H9 (cell line): Measurements from ENCODE around the gene MRC2. TPM values are rescaled to one million over a fixed set of nuclear protein-coding genes. Genes with fewer than 3 reads are reported as not detected.

ENCODE experiments used
- DNase-seq: peaks from one replicate; pipeline ENCODE4 v3.0.0-alpha.2; 2017
- H2AFZ ChIP-seq: one replicate; pipeline ENCODE4 v1.6.1; 2013; ENCODE audit warnings: mild to moderate bottlenecking, low read length, control low read depth, moderate library complexity
- H2AK5ac ChIP-seq: 2 replicates; pipeline ENCODE4 v1.6.1; 2013; ENCODE audit warnings: low read length, control low read depth, mixed read lengths; ENCODE audit not compliant: insufficient read length
- H2BK120ac ChIP-seq: one replicate; pipeline ENCODE4 v1.6.1; 2013; ENCODE audit warnings: low read depth, mild to moderate bottlenecking, low read length, control low read depth, inconsistent platforms; ENCODE audit not compliant: poor library complexity, severe bottlenecking
- H2BK12ac ChIP-seq: 2 replicates; pipeline ENCODE4 v1.6.1; 2013; ENCODE audit warnings: low read length, control low read depth, mixed read lengths, low read depth; ENCODE audit not compliant: insufficient read length
- H2BK15ac ChIP-seq: 2 replicates; pipeline ENCODE4 v1.6.1; 2013; ENCODE audit warnings: low read depth, low read length, control low read depth
- H2BK20ac ChIP-seq: one replicate; pipeline ENCODE4 v1.6.1; 2013; ENCODE audit warnings: low read depth, mild to moderate bottlenecking, low read length, control low read depth, inconsistent platforms; ENCODE audit not compliant: poor library complexity, severe bottlenecking
- H2BK5ac ChIP-seq: 2 replicates; pipeline ENCODE4 v1.6.1; 2013; ENCODE audit warnings: low read length, control low read depth, mixed read lengths; ENCODE audit not compliant: insufficient read length
- H3K14ac ChIP-seq: 2 replicates; pipeline ENCODE4 v1.6.1; 2013; ENCODE audit warnings: low read length, control low read depth; ENCODE audit not compliant: insufficient read depth
- H3K18ac ChIP-seq: 2 replicates; pipeline ENCODE4 v1.6.1; 2013; ENCODE audit warnings: low read depth, mild to moderate bottlenecking, mixed read lengths, low read length, control low read depth; ENCODE audit not compliant: insufficient read length
- H3K23ac ChIP-seq: 2 replicates; pipeline ENCODE4 v1.6.1; 2013; ENCODE audit warnings: low read length, control low read depth, mixed read lengths, low read depth; ENCODE audit not compliant: insufficient read length
- H3K23me2 ChIP-seq: 2 replicates; pipeline ENCODE4 v1.6.1; 2013; ENCODE audit warnings: low read depth, mild to moderate bottlenecking, mixed read lengths, low read length, control low read depth; ENCODE audit not compliant: insufficient read length, poor library complexity, severe bottlenecking
- H3K27ac ChIP-seq: 2 replicates; pipeline ENCODE4 v1.5.1; 2013; ENCODE audit warnings: low read length, control low read depth, mixed read lengths, low read depth; ENCODE audit not compliant: insufficient read length
- H3K27me3 ChIP-seq: 2 replicates; pipeline ENCODE4 v1.6.1; 2013; ENCODE audit warnings: low read length, control low read depth, inconsistent platforms; ENCODE audit not compliant: insufficient read depth
- H3K4ac ChIP-seq: 2 replicates; pipeline ENCODE4 v1.6.1; 2013; ENCODE audit warnings: low read depth, mild to moderate bottlenecking, control low read depth, inconsistent platforms, low read length, moderate library complexity
- H3K4me1 ChIP-seq: 2 replicates; pipeline ENCODE4 v1.6.1; 2013; ENCODE audit warnings: low read length, control low read depth, inconsistent platforms; ENCODE audit not compliant: insufficient read depth
- H3K4me2 ChIP-seq: 2 replicates; pipeline ENCODE4 v1.6.1; 2013; ENCODE audit warnings: low read length, control low read depth, mixed read lengths; ENCODE audit not compliant: insufficient read length, insufficient read depth
- H3K56ac ChIP-seq: 2 replicates; pipeline ENCODE4 v1.6.1; 2013; ENCODE audit warnings: low read depth, mild to moderate bottlenecking, mixed read lengths, low read length, control low read depth; ENCODE audit not compliant: insufficient read length
- H3K79me1 ChIP-seq: 2 replicates; pipeline ENCODE4 v1.6.1; 2013; ENCODE audit warnings: low read depth, mild to moderate bottlenecking, moderate library complexity, low read length, control low read depth, inconsistent platforms; ENCODE audit not compliant: insufficient read depth, poor library complexity, severe bottlenecking
- H3K79me2 ChIP-seq: 2 replicates; pipeline ENCODE4 v1.6.1; 2013; ENCODE audit warnings: low read length, control low read depth, inconsistent platforms; ENCODE audit not compliant: insufficient read depth
- H3K9ac ChIP-seq: 2 replicates; pipeline ENCODE4 v1.6.1; 2013; ENCODE audit warnings: low read length, control low read depth, mixed read lengths; ENCODE audit not compliant: insufficient read length; ENCODE audit errors: extremely low read depth
- H3K9me3 ChIP-seq: one replicate; pipeline ENCODE4 v1.6.1; 2013; ENCODE audit warnings: low read depth, low read length, inconsistent platforms; ENCODE audit not compliant: control insufficient read depth
- H3T11ph ChIP-seq: one replicate; pipeline ENCODE4 v1.6.1; 2013; ENCODE audit warnings: mild to moderate bottlenecking, low read length, control low read depth, inconsistent platforms
- H4K20me1 ChIP-seq: one replicate; pipeline ENCODE4 v1.6.1; 2013; ENCODE audit not compliant: control insufficient read depth, insufficient read length, insufficient read depth
- H4K5ac ChIP-seq: 2 replicates; pipeline ENCODE4 v1.6.1; 2013; ENCODE audit warnings: low read depth, mild to moderate bottlenecking, mixed read lengths, low read length, control low read depth; ENCODE audit not compliant: insufficient read length
- H4K8ac ChIP-seq: replicated peaks from 2 replicates; pipeline ENCODE4 v1.6.1; 2013; ENCODE audit warnings: low read length, control low read depth, mixed read lengths, low read depth; ENCODE audit not compliant: insufficient read length
- H4K91ac ChIP-seq: 2 replicates; pipeline ENCODE4 v1.6.1; 2013; ENCODE audit warnings: low read depth, mild to moderate bottlenecking, moderate library complexity, mixed read lengths, low read length, control low read depth; ENCODE audit not compliant: insufficient read length
- H3K27ac Mint-ChIP-seq, 3 experiments: 2 replicates in 2 of 3; 3 replicates in 1 of 3; pipeline ENCODE4 v1.8.0; 2020 to 2021; ENCODE audit warnings: mixed read lengths in 3 of 3, mild to moderate bottlenecking in 1 of 3, moderate library complexity in 1 of 3
- H3K27me3 Mint-ChIP-seq: 2 replicates; pipeline ENCODE4 v1.8.0; 2021; ENCODE audit warnings: low read depth, mild to moderate bottlenecking, moderate library complexity, mixed read lengths
- H3K36me3 Mint-ChIP-seq, 3 experiments: 2 replicates in 2 of 3; 3 replicates in 1 of 3; pipeline ENCODE4 v1.8.0; 2020 to 2021; ENCODE audit warnings: low read depth in 3 of 3, mixed read lengths in 3 of 3; ENCODE audit not compliant: insufficient read depth in 1 of 3
- H3K4me1 Mint-ChIP-seq, 2 experiments: 2 replicates each; pipeline ENCODE4 v1.8.0; 2020; ENCODE audit warnings: mixed read lengths in 2 of 2
- H3K4me3 Mint-ChIP-seq, 2 experiments: 2 replicates in 1 of 2; 3 replicates in 1 of 2; pipeline ENCODE4 v1.8.0; 2020 to 2021; ENCODE audit warnings: mild to moderate bottlenecking in 2 of 2, mixed read lengths in 2 of 2, moderate library complexity in 1 of 2
- H3K9me3 Mint-ChIP-seq, 2 experiments: 2 replicates in 1 of 2; 3 replicates in 1 of 2; pipeline ENCODE4 v1.8.0; 2020; ENCODE audit warnings: mild to moderate bottlenecking in 2 of 2, mixed read lengths in 2 of 2, moderate library complexity in 1 of 2
- CTCF ChIP-seq: fragments of 200-600 bp; sonication (generic); conservative IDR thresholded peaks from 3 replicates; pipeline ENCODE4 v1.8.0; 2021; ENCODE audit warnings: antibody characterized with exemption, mild to moderate bottlenecking
- WGBS: extraction: QIAGEN DNeasy Blood & Tissue Kit; methylation state at CpG from one replicate; pipeline ENCODE4 v1.1.7; 2013; ENCODE audit warnings: missing lambda C conversion rate, low lambda C conversion rate, mixed read lengths; ENCODE audit not compliant: insufficient read length; ENCODE audit errors: extremely low coverage; 5-methylcytosine and 5-hydroxymethylcytosine counted together
- total RNA-seq: library from RNA; stranded (reverse); gene quantifications from 2 replicates; pipeline ENCODE4 v1.2.1, GENCODE V29; 2021

Gene MRC2
- total RNA-seq, 1 experiment from 2014 or later: 18.7 TPM

GRCh38 chr17:62641153-62641552, 13.7 kb downstream of the MRC2 start:
- H3K18ac ChIP-seq: no peak overlapping the region
- H3K79me2 ChIP-seq: no peaks in the 10 kb centered on the region
- H3K9ac ChIP-seq: no peak overlapping the region
- H4K5ac ChIP-seq: no peak overlapping the region
- no peaks in the 10 kb centered on the region for H3K36me3 Mint-ChIP-seq
- H3K27me3 ChIP-seq: no peaks in the 10 kb centered on the region
- peaks cover 15 to 16% of the 10 kb centered on the region in 2 experiments for H3K4me1 Mint-ChIP-seq
- H2AFZ ChIP-seq: no peak overlapping the region
- no peak overlapping the region for H2BK15ac ChIP-seq
- no peaks in the 10 kb centered on the region; the same call in 1 of the 2 replicates for H3K4me1 ChIP-seq
- no peak overlapping the region for H3K27ac ChIP-seq
- H2BK5ac ChIP-seq: no peak overlapping the region
- H2BK20ac ChIP-seq: no peak overlapping the region
- H3K27ac Mint-ChIP-seq: no peak overlapping the region; a peak in 1 of 7 replicates
- no peak overlapping the region for H3K56ac ChIP-seq
- H4K91ac ChIP-seq: no peak overlapping the region
- H3K4ac ChIP-seq: no peak overlapping the region
- H3K4me3 Mint-ChIP-seq: no peak overlapping the region
- WGBS: no CpG with 5 or more reads among the region's 10 CpGs
- H3K79me1 ChIP-seq: no peaks in the 10 kb centered on the region
- no peak for TF ChIP-seq CTCF
- H3K9me3 Mint-ChIP-seq: no peaks in the 10 kb centered on the region; a peak in 1 of 5 replicates
- H3K14ac ChIP-seq: no peak overlapping the region
- DNase-seq: no peak
- H4K20me1 ChIP-seq: no peaks in the 10 kb centered on the region
- no peak overlapping the region for H4K8ac ChIP-seq
- H2BK12ac ChIP-seq: no peak overlapping the region
- H2AK5ac ChIP-seq: no peak overlapping the region
- H3K23me2 ChIP-seq: no peaks in the 10 kb centered on the region
- H3K27me3 Mint-ChIP-seq: no peaks in the 10 kb centered on the region; the same call in 1 of the 2 replicates
- H3K9me3 ChIP-seq: no peaks in the 10 kb centered on the region
- H2BK120ac ChIP-seq: no peak overlapping the region
- no peak overlapping the region for H3K23ac ChIP-seq
- H3T11ph ChIP-seq: no peak overlapping the region
- no peak overlapping the region for H3K4me2 ChIP-seq
